Measurements from ENCODE around the gene MUC2.

MUC2 gene

DNA sequence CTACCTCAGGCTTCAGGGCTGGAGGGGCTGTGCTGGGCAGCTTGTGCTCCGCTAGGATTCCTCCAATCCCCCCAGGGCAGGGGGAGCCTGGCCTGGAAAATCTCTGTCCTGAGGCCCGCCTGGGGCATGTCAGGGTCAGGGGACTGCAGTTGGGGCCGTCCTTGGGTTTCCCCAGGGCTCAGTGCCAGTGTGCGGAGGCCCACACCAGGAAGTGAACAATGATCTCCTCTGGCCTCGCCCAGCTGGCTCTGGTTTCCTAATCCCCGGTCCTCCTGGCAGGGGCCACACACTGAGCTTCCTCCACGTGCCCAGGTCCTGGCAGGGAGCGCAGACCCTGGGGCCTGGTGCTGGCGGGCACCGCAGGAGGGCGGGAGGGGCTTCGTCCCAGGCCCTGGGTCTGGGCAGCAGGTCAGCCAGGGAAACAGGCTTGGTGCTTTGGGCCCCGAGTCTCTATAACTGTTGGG, 1.4 kb upstream of the MUC2 start:
- no peak for DNase-seq

DNA sequence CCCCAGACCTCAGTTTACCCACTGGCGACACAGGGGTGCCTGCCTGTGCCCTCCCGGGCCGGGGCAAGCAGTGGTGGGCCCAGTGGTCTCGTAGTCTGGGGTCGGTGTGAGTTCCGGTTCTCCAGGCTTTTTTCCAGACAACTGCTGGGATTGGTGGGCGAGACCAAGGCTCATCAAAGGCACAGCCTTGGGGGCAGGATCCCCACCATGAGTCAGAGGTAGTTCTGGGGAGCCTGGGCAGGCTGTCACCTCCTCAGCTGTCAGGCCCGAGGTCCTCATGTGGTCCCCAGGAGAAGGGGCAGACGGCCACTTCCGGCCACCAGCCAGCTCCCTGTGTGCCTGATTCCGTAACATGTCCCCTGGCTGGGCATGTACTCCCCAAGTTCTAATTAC, 827 bp upstream of the MUC2 start:
- DNase-seq = no peak

DNA sequence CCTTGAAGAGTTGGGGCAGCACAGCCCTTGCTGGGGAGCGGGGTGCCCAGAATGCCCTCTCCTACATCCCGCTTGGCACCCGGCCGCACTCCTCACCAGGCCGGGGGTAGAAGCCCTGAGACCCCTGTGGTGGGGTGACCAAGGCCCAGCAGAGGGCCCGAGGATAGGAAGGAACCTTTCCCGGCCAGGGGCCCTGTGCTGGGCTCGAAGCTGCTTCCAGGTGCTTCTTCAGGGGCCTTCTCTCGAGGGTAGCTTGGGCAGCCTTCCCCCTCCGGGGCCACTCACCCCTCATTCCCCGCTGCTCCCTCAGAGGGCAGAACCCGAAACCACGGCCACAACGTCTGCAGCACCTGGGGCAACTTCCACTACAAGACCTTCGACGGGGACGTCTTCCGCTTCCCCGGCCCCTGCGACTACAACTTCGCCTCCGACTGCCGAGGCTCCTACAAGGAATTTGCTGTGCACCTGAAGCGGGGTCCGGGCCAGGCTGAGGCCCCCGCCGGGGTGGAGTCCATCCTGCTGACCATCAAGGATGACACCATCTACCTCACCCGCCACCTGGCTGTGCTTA, 752 bp downstream of the MUC2 start:
- DNase-seq = no peak

DNA sequence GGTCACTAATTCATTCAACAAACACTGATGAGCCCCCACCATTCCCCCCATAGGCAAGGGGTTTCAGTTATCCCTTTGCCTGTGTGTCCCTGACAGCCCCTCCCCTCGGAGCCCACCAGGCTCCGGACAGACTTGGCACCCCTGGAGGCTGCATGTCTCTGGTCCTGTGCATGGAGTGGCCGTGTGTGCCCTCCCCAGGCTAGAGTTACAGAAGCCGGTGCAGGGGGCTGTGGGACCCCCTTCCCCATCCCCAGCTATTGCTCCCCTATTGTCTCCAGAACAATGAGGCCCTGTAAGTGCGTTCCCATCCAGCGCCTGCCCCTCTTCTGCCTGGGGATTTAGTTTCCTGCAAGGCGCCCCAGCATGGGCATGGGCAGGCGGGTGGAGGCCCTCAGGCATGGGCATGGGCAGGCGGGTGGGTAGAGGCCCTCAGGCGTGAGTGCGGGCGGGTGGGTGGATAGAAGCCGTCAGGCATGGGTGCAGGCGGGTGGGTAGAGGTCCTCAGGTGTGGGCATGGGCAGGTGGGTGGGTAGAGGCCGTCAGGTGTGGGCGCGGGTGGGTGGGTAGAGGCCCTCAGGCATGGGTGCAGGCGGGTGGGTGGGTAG, 1.5 kb downstream of the MUC2 start:
- no peak for DNase-seq

DNA sequence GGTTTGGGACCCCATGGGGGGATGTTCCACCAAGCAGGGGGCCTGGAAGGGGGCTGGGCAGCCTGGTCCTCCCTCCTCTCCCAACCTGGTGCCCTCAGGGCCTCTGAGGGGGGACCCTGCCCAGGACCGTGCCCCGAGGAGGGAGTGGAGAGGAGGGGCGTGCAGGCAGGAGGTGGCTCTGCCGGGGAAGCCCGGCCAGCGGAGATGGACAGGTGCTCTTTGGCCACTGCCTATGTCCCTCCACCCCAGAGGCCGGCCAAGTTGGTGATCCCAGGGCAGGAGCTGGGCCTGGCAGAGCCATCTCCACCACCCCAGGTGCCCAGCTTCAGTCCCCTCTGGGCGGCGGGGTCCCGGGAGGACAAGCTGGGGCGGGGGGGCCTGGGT, 2.4 kb downstream of the MUC2 start:
- DNase-seq = no peak

DNA sequence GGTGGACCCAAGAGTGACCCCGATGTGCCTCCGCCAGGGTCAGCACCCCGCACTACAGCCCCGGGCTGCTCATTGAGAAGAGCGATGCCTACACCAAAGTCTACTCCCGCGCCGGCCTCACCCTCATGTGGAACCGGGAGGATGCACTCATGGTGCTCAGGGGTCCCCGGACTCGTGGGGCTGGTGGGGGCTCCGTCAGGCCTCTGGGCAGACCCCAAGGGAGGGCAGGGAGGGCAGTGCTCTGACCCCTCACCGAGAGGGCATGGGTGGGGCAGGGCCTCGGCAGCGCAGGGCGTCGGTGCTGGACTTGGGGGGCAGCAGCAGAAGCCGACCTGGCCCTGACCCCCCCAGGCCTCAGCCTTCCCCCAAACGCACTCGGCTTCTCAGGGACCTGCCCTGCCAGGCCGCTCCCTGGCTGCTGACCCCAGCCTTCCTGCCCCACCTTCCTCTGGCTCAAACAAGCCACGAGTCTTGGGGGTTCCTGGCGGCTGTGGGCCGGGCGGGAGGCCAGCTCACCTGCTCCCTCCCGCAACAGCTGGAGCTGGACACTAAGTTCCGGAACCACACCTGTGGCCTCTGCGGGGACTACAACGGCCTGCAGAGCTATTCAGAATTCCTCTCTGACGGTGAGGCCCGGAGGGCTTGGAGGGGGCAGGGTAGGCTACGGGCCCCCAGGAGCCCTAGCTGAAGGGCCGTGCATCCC, 2.9 kb downstream of the MUC2 start:
- no peak for DNase-seq

DNA sequence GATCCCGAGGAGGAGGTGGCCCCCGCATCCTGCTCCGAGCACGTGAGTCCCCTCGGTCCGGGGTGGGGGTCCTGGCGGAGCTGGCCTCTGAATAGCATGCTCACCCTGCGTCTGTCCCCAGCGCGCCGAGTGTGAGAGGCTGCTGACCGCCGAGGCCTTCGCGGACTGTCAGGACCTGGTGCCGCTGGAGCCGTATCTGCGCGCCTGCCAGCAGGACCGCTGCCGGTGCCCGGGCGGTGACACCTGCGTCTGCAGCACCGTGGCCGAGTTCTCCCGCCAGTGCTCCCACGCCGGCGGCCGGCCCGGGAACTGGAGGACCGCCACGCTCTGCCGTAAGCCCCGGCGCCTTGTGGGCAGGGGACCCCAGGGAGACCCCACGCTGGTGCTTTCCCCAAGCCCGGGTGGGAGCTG, 3.5 kb downstream of the MUC2 start:
- no peak for DNase-seq

DNA sequence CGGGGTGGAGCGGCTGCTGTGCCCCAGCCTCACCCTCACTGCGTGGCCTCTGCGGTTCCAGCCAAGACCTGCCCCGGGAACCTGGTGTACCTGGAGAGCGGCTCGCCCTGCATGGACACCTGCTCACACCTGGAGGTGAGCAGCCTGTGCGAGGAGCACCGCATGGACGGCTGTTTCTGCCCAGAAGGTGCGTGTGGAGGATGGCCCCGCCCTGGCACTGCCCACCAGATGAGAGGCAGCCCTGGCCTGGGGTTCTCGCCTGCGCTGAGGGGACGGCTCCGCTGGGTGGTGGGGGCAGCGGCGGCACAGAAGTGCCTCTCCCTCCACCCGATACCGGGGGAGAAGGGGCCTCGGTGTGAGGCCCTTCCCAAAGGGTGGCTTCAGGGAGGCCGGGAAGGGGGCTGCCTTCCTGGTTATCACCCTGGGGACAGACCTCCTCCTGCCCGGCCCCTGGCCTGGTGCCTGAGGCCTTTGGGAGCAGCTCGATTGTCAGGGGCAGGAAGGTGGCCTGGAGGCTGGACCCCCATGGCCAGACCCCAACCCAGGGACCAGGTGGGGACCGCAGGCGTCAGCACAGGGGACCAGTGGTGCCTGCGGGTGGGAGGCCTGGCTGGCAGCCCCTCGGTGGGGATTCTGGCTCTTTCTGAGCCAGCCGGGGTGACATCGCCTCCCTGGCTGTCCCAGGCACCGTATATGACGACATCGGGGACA, 7.1 kb downstream of the MUC2 start:
- DNase-seq = no peak

DNA sequence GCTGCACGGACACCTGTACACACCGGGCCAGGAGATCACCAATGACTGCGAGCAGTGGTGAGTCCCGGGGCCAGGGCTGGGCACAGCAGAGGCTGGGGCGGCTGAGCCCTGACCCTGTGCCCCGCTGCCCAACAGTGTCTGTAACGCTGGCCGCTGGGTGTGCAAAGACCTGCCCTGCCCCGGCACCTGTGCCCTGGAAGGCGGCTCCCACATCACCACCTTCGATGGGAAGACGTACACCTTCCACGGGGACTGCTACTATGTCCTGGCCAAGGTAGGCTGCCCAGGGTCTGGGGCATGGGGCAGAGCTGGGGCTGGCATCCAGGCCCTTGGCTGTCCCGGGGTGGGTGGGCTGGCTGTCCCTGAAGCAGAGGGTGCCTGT, 7.7 kb downstream of the MUC2 start:
- no peak for DNase-seq

DNA sequence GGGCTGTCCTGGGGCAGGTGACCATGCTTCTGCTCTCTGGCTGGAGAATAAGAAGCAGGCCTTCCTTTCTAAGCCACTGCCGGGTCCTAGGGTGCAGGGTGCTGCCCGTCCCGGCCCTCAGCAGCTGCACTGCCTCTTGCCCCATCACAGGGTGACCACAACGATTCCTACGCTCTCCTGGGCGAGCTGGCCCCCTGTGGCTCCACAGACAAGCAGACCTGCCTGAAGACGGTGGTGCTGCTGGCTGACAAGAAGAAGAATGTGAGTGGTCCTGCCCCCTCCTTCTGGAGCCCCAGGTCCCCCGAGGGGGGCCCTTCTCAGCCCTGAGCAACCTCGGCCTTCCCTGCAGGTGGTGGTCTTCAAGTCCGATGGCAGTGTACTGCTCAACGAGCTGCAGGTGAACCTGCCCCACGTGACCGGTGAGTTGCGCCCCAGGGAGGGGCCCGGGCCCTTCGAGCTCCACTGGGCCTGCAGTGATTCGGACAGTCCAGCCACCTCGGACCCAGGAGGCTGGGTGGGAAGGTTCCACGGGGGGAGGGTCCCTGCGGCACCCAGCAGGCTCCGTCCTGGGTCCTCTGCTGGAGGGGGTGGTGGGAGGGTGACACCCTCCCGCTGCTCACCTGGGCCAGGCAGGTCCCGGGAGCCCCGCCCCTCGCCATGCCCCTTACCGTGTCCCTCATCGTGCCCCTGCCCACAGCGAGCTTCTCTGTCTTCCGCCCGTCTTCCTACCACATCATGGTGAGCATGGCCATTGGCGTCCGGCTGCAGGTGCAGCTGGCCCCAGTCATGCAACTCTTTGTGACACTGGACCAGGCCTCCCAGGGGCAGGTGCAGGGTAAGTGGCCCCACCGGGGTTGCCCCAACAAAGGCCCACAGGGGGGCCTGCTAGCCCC, 8.3 kb downstream of the MUC2 start:
- no peak for DNase-seq

DNA sequence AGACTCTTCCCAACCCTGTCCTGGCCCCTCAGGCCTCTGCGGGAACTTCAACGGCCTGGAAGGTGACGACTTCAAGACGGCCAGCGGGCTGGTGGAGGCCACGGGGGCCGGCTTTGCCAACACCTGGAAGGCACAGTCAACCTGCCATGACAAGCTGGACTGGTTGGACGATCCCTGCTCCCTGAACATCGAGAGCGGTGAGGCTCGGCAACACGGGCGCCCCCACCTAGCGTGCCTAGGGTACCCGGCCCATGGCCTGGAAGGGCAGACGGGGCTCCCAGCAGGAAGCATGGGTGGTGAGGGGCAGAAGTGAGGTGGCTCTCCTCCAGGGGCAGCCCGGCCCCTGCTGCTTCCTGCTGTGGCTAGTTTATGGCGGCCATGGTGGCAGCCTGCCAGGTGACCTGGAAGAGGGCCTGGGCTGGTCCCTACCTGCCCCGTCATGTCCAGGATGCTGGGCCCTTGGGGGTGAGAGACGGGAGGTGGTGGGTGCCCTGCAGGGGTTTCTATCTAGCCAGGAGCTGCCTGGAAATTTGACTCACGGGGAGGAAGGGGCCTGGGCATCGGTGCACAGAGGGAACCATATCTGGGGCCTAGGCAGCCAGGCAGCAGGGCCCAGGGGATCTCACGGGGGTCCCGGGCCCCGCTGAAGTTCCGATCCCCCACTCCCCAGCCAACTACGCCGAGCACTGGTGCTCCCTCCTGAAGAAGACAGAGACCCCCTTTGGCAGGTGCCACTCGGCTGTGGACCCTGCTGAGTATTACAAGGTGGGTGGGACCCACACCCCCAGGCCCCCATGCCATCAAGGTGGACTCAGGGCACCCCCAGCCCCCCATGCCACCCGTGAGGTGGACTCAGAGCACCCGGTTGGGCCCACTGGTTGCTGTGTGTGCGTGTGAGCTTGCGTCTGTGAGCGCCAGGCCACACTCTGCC, 9.2 kb downstream of the MUC2 start:
- DNase-seq = no peak

DNA sequence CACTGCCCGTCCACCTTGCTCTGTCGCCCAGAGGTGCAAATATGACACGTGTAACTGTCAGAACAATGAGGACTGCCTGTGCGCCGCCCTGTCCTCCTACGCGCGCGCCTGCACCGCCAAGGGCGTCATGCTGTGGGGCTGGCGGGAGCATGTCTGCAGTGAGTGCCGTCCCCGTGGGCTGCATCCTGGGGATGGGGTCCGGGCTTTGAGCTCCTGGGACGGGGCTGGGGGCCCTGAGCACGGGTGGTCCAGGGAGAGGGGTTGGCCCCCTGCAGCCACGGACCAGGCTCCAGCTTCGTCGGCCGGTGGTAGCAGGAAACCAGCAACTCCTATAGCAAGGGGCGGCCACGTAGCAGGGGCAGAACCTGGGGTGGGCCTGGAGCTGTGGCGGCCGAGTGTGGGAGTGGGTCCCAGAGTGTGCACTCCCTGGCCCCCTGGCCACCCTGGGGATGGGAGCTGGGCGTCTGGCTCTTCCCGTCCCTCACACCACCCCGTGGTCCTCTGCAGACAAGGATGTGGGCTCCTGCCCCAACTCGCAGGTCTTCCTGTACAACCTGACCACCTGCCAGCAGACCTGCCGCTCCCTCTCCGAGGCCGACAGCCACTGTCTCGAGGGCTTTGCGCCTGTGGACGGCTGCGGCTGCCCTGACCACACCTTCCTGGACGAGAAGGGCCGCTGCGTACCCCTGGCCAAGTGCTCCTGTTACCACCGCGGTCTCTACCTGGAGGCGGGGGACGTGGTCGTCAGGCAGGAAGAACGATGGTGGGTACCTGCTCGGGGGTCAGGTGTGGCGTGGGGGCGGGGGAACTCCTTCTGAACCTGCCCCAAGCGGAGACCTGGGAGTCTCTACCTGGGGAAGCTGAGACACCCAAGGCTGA, 10.1 kb downstream of the MUC2 start:
- no peak for DNase-seq

DNA sequence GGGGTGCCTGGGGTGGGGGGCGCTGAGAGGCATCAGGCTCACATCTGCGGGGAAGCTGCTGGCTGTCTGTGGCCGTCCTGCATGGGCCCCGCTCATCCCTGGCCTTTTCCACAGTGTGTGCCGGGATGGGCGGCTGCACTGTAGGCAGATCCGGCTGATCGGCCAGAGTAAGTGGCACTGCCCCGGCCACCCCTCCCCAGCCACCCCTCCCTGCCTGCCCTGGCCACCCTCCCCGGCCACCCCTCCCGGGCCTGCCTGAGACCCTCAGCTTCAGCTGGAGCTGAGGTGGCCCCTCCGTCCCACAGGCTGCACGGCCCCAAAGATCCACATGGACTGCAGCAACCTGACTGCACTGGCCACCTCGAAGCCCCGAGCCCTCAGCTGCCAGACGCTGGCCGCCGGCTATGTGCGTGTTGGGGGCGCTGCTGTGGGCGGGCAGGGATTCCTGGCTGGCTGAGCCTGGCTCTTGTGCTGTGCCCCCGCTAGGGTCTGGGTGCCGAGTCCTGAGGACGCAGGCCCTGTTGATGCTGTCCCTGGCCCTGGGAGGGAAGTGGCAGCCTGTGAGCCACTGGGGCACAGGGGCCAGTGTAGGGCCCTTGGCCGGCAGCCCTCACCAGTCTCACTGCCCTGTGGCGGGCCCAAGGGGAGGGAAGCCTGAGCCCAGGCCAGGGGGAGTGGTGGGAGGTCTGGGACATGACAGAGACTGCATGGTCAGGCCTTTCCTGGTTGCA, 10.9 kb downstream of the MUC2 start:
- DNase-seq = no peak

DNA sequence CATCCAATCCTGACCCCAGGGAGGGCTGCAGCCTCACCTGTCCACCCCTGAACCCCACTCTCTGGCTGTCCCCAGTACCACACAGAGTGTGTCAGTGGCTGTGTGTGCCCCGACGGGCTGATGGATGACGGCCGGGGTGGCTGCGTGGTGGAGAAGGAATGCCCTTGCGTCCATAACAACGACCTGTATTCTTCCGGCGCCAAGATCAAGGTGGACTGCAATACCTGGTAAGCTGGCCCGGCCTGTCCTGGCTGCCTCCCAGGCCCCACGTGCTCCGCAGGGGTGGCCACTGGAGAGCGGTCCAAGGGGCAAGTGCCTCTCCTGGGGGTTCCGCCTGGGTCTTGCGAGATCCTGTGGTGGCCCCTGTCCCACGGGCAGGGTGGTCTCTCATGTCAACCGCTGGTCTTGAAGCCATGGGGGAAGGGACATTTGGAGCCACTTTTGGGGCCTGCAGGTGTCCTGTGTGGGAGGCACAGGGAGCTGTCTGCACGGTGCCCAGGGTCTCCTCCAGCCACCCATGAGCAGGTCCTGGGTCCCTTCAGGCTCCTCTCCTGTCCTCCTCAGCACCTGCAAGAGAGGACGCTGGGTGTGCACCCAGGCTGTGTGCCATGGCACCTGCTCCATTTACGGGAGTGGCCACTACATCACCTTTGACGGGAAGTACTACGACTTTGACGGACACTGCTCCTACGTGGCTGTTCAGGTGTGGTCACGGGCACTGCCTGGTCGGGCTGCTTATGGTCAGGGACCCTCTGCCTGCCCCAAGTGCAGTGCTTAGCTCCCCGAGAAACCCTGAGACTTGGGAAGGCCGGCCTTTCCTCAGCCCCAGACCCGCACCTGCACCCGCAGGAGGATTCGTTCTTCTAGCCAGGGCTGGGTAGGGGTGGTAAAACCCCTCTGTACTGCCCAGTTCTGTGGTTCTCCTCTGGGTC, 11.8 kb downstream of the MUC2 start:
- no peak for DNase-seq

DNA sequence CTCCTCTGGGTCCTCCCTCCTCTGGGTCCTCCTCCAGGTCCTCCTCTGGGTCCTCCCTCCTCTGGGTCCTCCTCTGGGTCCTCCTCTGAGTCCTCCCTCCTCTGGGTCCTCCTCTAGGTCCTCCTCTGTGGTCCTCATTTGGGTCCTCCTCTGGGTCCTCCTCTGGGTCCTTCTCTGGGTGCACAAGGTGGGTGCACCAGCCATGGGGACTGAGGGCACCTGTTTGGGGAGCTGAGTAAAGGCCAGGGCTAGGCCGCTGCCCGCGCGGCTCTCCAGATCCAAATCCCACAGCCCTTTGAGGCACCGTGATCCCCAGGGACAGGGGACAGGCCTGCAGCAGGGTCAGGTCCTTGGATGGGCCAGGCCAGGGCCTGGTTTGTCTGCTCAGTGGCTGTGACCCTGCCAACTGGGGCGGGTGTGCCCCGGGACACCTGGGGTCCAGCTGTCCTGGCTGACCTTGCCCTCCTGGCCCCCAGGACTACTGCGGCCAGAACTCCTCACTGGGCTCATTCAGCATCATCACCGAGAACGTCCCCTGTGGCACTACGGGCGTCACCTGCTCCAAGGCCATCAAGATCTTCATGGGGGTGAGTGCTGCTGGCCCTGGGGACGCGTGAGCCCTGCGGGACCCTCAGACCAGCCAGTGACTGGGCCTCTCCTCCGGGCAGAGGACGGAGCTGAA, 12.7 kb downstream of the MUC2 start:
- no peak for DNase-seq

DNA sequence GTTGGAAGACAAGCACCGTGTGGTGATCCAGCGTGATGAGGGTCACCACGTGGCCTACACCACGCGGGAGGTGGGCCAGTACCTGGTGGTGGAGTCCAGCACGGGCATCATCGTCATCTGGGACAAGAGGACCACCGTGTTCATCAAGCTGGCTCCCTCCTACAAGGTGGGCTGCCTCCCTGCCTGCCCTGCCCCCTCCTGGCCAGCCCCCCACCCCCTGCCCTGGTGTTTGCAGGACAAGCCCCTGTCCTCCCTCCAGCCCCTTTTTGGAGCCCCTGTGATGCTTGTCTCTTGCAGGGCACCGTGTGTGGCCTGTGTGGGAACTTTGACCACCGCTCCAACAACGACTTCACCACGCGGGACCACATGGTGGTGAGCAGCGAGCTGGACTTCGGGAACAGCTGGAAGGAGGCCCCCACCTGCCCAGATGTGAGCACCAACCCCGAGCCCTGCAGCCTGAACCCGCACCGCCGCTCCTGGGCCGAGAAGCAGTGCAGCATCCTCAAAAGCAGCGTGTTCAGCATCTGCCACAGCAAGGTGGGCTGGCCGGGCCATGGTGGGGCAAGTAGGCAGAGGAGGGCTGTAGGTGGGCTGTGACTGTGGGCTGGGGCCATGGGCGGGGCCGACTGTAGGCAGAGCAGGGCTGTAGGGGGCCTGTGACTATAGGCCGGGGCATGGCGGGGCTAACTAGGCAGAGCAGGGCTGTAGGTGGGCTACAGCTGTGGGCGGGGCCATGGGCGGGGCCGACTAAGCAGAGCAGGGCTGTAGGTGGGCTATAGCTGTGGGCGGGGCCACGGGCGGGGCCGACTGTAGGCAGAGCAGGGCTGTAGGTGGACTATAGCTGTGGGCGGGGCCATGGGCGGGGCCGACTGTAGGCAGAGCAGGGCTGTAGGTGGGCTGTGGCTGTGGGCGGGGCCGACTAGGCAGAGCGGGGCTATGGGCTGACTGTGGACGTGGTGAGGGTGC, 13.6 kb downstream of the MUC2 start:
- DNase-seq = no peak

All from DMS79 (cell line).